Natural killer cell treated with Interleukin-12 subunit alpha and Interleukin-12 subunit beta and Interleukin-15 and Interleukin-18, amount 100 ng/mL, for 72 hours (primary cell): ENCODE results near the gene CHCHD4. TPM values are rescaled to one million over a fixed set of nuclear protein-coding genes. Genes with fewer than 3 reads are reported as not detected.

Experiments used
- ATAC-seq, 2 donors: fragments of 150-1000 bp; cut with Tn5 transposase in 1 of 2; sonication (Bioruptor Pico), chemical (Tn5 transposase) in 1 of 2; 2 replicates each; pipeline ENCODE4 v1.10.0; 2021
- DNase-seq: peaks from one replicate; pipeline ENCODE4 v3.0.0; 2022; ENCODE audit warnings: low spot score
- H3K27ac Mint-ChIP-seq, 2 donors: 1 replicate in 1 of 2; 2 replicates in 1 of 2; pipeline ENCODE4 v1.8.0; 2022; ENCODE audit warnings: mixed read lengths in 2 of 2, mild to moderate bottlenecking in 1 of 2, moderate library complexity in 1 of 2
- H3K27me3 Mint-ChIP-seq, 2 donors: 1 replicate in 1 of 2; 2 replicates in 1 of 2; pipeline ENCODE4 v1.8.0; 2022; ENCODE audit warnings: mixed read lengths in 2 of 2
- H3K36me3 Mint-ChIP-seq: one replicate; pipeline ENCODE4 v1.8.0; 2022; ENCODE audit warnings: mixed read lengths
- H3K4me1 Mint-ChIP-seq, 2 donors: 1 replicate in 1 of 2; 2 replicates in 1 of 2; pipeline ENCODE4 v1.8.0; 2022; ENCODE audit warnings: low read depth in 2 of 2, mixed read lengths in 2 of 2, mild to moderate bottlenecking in 1 of 2
- H3K4me3 Mint-ChIP-seq: one replicate; pipeline ENCODE4 v1.8.0; 2022; ENCODE audit warnings: mixed read lengths
- H3K9me3 Mint-ChIP-seq: 2 replicates; pipeline ENCODE4 v1.8.0; 2022; ENCODE audit warnings: mixed read lengths
- total RNA-seq, 2 donors: library from RNA; stranded (reverse); gene quantifications; one replicate each; pipeline ENCODE4 v1.2.3, GENCODE V29; 2022

Gene CHCHD4
- total RNA-seq, 2 donors from 2014 or later: 13.2 to 14.6 TPM

DNA sequence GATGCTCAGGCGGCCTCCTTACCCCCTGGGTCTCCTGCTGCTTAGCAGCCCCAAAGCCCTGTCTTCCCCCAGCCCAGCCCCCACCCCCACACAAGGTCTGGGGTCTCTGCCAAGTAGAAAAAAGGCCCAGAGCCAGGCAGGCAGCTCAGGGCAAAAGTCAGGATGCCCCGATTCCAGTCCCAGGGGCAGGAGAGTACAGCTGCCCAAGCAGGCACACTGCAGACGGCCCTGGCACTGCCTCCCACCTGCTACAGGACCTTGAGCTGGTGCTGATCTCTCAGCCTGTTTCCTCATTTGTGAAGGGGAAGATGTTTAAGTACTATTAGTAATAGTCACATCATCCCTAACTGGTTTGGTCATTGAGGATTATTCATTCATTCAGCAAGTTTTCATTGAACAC, 12.8 kb upstream of the CHCHD4 start:
- Mint-ChIP-seq H3K9me3 (no peaks in the 10 kb centered on the region), H3K27ac (no peak overlapping the region), H3K4me1 (peaks cover 15 to 22% of the 10 kb centered on the region in 2 donors), H3K36me3 (peaks cover 4% of the 10 kb centered on the region), H3K4me3 (no peak overlapping the region), H3K27me3 (no peaks in the 10 kb centered on the region)
- DNase-seq (no peak), ATAC-seq (no peak)

DNA sequence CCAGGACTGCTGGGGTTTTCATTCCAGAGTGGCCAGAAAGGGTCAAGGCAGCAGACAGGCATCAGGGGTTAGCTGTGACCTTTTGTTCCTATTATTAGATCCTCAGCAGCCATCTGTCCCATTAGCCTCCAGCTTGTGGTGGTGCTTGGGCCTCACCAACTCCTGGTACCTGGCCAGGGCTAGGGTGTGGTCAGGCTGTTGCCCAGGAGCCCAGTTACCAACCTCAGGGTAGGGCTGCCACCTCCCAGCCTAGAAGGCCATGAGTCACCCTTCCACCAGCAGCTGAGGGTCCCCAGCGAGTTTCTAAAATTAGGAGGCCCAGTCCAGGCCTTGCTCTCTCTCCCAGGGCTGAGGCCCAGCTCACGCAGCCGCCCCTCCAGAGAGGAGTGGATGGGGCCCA, 12.3 kb upstream of the CHCHD4 start:
- Mint-ChIP-seq H3K27ac (no peak overlapping the region), H3K4me3 (no peak overlapping the region), H3K4me1 (peaks cover 10 to 17% of the 10 kb centered on the region in 2 donors), H3K36me3 (peaks cover 4% of the 10 kb centered on the region), H3K9me3 (no peaks in the 10 kb centered on the region), H3K27me3 (no peaks in the 10 kb centered on the region)
- DNase-seq (peak; percentile 35), ATAC-seq (no peak)

DNA sequence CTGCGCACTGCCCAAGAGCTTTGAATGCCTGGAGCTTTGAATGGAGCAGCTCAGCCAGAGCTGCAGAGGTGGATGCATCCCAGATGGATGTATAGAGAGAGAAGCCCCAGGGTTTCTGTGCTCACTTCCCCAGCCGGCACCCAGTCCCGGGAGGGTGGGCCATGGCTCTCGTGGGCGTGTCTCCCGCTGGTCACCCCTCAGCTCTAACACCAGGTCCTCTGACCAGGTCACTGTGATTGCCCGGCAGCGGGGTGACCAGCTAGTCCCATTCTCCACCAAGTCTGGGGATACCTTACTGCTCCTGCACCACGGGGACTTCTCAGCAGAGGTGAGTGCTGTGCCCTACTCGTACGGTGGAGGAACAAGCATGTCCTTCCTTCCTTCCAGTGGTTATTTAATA, 10.9 kb upstream of the CHCHD4 start:
- H3K27ac Mint-ChIP-seq: no peak overlapping the region
- DNase-seq: no peak
- peaks cover 0 to 8% of the 10 kb centered on the region in 2 donors for H3K4me1 Mint-ChIP-seq
- no peak for ATAC-seq
- H3K27me3 Mint-ChIP-seq: no peaks in the 10 kb centered on the region
- H3K9me3 Mint-ChIP-seq: no peaks in the 10 kb centered on the region
- H3K4me3 Mint-ChIP-seq: no peak overlapping the region
- peaks cover 9% of the 10 kb centered on the region for H3K36me3 Mint-ChIP-seq

DNA sequence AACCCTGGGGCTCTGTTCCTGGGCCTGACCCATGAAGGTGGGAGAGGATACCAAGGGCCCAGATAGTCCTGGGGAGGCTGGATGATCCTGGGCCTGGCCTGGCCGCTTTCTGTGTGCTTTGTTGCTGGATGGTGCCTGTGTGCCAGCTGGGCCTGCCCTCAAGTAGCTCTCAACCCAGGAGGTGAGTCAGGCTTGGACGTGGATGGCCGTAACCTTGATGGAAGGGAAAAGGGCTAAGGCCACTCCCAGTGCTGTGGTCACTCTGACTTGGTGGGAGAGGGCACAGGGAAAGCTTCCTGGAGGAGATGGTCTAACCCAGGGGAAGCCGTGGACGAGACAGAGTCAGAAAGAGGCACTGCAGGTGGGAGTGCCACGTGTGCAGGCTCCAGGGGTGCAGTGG, 9.6 kb upstream of the CHCHD4 start:
- ATAC-seq (no peak), DNase-seq (no peak)
- peaks cover 0 to 4% of the 10 kb centered on the region in 2 donors for H3K4me1 Mint-ChIP-seq
- no peaks in the 10 kb centered on the region for H3K9me3 Mint-ChIP-seq
- H3K27me3 Mint-ChIP-seq: no peaks in the 10 kb centered on the region
- H3K36me3 Mint-ChIP-seq: peaks cover 15% of the 10 kb centered on the region
- no peak overlapping the region for H3K27ac Mint-ChIP-seq
- H3K4me3 Mint-ChIP-seq: no peak overlapping the region

DNA sequence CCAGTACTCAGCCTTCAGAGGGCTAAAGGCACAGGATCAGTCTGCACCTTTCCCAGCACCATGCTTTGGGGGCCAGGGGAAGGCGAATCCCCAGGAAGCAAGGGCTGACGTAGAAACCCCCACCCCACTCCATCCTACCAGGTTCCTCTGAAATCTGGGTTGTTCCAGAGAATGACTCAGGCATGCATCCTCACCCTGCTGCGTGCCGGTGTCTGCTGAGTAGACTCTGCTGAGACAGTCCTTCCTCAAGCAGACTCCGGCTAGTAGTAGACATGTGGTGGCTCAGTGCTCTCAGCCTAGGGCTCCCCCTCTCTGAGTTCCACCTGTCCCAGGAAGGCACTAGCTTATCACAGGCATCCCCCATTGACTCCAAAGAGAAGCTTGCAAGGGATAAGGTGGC, 9.2 kb upstream of the CHCHD4 start:
- Mint-ChIP-seq H3K4me3 (no peak overlapping the region), H3K4me1 (peaks cover 2 to 4% of the 10 kb centered on the region in 2 donors), H3K9me3 (no peaks in the 10 kb centered on the region), H3K36me3 (peaks cover 17% of the 10 kb centered on the region), H3K27me3 (no peaks in the 10 kb centered on the region), H3K27ac (no peak overlapping the region)
- no peak for ATAC-seq
- DNase-seq: peak; percentile 44

DNA sequence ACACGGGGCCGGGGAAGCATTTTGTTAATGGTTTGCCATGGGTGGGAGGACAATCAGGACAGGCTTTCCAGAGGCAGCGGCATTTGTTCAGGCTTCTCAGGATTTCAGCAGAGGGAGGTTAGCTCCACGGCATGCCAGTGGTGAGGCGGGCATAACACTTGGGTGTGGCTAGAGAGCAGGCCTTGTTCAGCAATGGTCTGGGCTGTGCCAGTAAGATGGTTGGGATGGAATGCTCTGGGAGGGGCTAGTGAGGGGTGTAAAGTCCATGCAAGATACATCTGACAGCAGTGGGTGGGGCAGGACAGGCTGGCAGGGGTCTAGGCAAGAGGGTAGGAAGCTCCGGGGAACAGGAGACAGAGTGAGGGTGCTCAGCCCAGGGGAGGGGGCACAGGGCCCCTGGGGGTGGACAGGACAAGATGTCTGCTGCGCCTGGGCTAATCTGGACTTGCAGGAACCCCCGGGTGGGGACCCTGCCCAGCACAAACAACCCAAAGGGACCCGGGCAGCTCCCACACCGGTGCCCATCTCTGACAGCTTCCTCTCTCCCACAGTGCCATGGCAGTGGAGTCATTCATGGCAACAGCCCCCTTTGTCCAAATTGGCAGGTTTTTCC, 8.6 kb upstream of the CHCHD4 start:
- Mint-ChIP-seq H3K27me3 (no peaks in the 10 kb centered on the region), H3K27ac (no peak overlapping the region), H3K4me1 (peaks cover 7 to 10% of the 10 kb centered on the region in 2 donors), H3K4me3 (no peak overlapping the region), H3K36me3 (peaks cover 22% of the 10 kb centered on the region), H3K9me3 (no peaks in the 10 kb centered on the region)
- ATAC-seq (no peak), DNase-seq (peak; percentile 59)

DNA sequence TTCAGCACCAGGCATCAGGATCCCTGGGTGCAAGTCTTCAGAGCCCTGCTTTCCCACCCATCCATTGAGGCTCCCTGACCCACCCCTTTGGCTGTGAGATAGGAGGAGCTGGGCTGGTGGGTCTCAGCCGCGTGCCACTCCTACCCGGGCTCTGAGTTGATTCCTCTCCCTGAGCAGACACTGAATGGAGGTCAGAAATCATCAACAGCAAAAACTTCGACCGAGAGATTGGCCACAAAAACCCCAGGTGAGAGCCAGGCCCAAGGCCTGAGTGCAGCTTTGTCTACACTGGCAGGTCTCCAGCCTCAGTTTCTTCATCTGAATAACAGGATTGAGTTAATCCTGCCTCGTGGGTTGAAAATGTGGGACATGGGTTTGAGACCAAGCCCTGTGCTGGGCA, 8.0 kb upstream of the CHCHD4 start:
- Mint-ChIP-seq H3K4me3 (no peak overlapping the region), H3K36me3 (peaks cover 25% of the 10 kb centered on the region), H3K27ac (no peak overlapping the region), H3K27me3 (no peaks in the 10 kb centered on the region), H3K9me3 (no peaks in the 10 kb centered on the region), H3K4me1 (peaks cover 13 to 16% of the 10 kb centered on the region in 2 donors)
- ATAC-seq: no peak
- DNase-seq: no peak

DNA sequence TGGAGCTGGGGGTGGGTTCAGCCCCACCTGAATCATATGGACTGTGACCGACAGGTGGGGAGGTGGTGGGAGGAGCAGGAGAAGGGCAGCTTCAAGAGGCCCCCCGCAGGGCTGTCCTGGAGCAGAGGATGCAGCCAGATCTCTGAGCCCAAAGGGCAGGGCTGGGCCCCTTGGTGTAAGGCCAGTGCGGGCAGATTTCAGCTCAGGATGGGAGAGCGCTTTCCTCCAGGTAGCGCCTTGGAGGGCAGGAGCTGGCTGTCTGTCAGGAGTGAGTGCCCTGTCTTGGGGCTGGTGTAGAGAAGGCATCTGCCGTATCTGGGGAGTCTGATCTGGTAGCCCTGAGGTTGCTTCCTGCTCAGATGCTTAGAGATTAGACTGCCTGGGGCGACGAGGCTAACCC, 7.5 kb upstream of the CHCHD4 start:
- ATAC-seq (no peak), DNase-seq (peak; percentile 13)
- no peaks in the 10 kb centered on the region for H3K27me3 Mint-ChIP-seq
- no peak overlapping the region for H3K4me3 Mint-ChIP-seq
- peaks cover 19 to 21% of the 10 kb centered on the region in 2 donors for H3K4me1 Mint-ChIP-seq
- H3K9me3 Mint-ChIP-seq: no peaks in the 10 kb centered on the region
- H3K36me3 Mint-ChIP-seq: peaks cover 25% of the 10 kb centered on the region
- no peak overlapping the region for H3K27ac Mint-ChIP-seq

DNA sequence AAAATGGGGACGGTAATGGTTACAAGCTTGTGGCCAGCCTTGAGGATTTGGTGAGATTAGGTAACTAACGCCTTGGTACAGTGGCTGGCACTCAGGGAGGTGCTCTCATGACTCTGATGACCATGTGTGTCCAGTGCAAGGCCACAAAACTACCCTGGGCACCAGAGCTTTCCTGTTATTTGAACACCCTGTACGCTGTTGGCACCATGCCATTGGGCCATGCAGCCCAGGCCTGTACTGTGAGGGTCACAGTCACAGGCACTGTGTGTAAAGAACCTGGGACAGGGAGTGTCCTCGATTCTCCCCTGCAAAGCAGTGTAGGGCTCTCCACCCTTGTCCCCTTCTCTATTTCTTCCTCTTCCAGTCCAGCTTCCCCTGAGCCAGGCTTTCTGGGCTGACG, 6.5 kb upstream of the CHCHD4 start:
- no peak overlapping the region for H3K4me3 Mint-ChIP-seq
- ATAC-seq (no peak), DNase-seq (peak; percentile 22)
- H3K4me1 Mint-ChIP-seq: peaks cover 27% of the 10 kb centered on the region in 2 donors
- H3K36me3 Mint-ChIP-seq: peaks cover 25% of the 10 kb centered on the region
- H3K27ac Mint-ChIP-seq: no peak overlapping the region
- H3K27me3 Mint-ChIP-seq: no peaks in the 10 kb centered on the region
- H3K9me3 Mint-ChIP-seq: no peaks in the 10 kb centered on the region

DNA sequence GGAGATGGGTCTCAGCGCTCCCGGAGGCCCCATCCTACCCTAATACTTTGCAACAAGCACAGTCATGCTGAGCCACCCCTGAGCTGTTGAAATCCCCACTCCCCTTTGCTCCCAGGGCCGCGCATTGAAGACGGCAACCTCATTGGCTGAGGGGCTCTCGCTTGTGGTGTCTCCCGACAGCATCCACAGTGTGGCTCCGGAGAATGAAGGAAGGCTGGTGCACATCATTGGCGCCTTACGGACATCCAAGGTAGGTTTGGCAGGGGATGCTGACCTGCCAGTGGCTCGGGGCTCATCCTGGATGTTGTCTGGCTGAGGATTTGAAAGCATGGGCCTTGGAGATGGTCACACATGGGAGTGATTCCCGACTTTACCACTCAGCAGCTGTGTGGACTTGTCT, 6.0 kb upstream of the CHCHD4 start:
- peak; percentile 29 for DNase-seq
- no peaks in the 10 kb centered on the region for H3K27me3 Mint-ChIP-seq
- ATAC-seq: no peak
- peaks cover 31% of the 10 kb centered on the region in 2 donors for H3K4me1 Mint-ChIP-seq
- no peak overlapping the region for H3K4me3 Mint-ChIP-seq
- H3K36me3 Mint-ChIP-seq: peaks cover 25% of the 10 kb centered on the region
- no peak overlapping the region for H3K27ac Mint-ChIP-seq
- H3K9me3 Mint-ChIP-seq: no peaks in the 10 kb centered on the region

DNA sequence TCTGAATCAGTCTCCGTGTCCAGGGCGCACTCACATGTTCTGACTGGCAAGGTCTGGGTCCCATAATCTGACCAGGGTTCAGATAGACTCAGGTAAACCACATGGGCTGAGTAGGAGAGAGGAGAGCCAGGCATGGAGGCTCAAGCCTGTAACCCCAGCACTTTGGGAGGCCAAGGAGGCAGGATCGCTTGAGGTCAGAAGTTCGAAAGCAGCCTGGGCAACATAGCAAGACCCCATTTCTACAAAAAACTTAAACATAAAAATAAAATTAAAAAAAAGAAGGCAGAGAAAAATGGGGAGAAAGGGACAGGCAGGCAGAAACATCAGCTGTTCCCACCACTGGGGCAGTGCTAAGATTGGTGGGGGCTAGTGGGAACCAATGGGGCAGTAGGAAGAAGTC, 5.6 kb upstream of the CHCHD4 start:
- no peak for DNase-seq
- H3K27me3 Mint-ChIP-seq: no peaks in the 10 kb centered on the region
- H3K4me3 Mint-ChIP-seq: no peak overlapping the region
- ATAC-seq: no peak
- peaks cover 25% of the 10 kb centered on the region for H3K36me3 Mint-ChIP-seq
- no peaks in the 10 kb centered on the region for H3K9me3 Mint-ChIP-seq
- peaks cover 33 to 36% of the 10 kb centered on the region in 2 donors for H3K4me1 Mint-ChIP-seq
- peak overlapping the region in 1 of 2 donors; percentile 55 for H3K27ac Mint-ChIP-seq

DNA sequence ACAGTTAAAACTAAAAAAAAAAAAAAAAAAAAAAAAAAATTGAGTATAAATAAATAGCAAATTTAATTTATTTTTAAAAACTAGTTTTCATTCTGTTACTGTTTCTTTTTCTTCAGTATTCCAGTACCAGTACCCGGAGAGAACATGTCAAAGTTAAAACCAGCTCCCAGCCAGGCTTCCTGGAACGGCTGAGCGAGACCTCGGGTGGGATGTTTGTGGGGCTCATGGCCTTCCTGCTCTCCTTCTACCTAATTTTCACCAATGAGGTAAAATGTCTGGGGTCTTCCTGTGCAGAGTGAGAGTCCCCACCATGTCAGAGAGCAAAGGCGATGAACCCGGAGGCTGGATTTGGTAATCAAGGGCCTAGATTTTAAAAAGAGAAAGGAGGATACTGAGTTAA, 4.6 kb upstream of the CHCHD4 start:
- ATAC-seq: no peak
- DNase-seq: peak; percentile 28
- Mint-ChIP-seq H3K4me1 (peaks cover 33 to 36% of the 10 kb centered on the region in 2 donors), H3K27me3 (no peaks in the 10 kb centered on the region), H3K27ac (no peak overlapping the region), H3K9me3 (no peaks in the 10 kb centered on the region), H3K36me3 (peaks cover 25% of the 10 kb centered on the region), H3K4me3 (no peak overlapping the region)

DNA sequence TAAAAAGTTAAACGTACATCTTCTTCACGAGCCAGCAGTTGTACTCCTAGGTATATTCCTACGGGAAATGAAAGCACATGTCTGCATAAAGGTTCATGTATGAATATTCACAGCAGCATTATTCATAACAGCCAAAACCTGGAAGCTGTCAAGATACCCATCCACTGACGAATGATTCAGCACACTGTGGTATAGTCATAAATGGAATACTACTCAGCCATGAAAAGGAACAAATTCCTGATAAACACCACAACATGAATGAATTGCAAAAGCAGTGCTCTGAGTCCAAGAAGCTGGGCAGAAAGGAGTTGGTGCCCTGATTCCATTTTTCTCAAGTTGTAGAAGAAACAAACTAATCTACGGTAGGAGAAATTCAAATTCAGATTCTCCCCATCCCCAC, 4.1 kb upstream of the CHCHD4 start:
- Mint-ChIP-seq H3K4me3 (peak overlapping the region; percentile 44), H3K4me1 (peaks cover 37 to 40% of the 10 kb centered on the region in 2 donors), H3K36me3 (peaks cover 25% of the 10 kb centered on the region), H3K9me3 (no peaks in the 10 kb centered on the region), H3K27me3 (no peaks in the 10 kb centered on the region), H3K27ac (peak overlapping the region; percentile 67 to 71)
- ATAC-seq (no peak), DNase-seq (no peak)

DNA sequence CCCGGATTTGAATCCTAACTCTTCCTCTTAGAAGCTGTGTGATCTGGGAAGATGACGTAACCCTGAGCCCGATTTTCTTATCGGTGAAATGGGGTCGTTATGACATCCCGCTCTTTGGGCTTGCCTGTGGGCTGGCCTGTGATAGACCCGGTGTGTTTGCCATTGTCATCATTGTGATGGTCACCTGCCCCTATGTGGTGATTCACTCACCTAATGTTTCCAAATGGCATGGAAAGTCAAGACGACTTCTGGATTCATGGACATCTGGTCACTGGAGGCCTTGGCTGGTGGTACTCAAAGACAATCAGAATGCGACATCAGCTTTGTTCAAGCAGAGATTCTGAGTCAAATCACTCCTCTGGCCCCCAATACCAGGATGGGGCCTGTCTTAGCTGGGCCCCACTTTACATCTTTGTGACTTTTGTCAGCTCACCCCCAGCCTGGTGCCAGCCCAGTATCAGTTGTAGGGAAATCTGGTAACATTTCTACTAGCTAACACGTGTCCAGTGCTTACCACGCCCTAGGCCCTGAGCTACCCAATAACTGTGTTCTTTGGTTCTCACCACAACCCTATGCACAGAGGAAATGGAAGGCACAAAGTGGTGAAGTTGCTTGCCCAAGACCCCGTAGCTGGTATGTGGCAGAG, 3.0 kb upstream of the CHCHD4 start:
- DNase-seq: peak; percentile 56
- Mint-ChIP-seq H3K9me3 (no peaks in the 10 kb centered on the region), H3K27me3 (no peaks in the 10 kb centered on the region), H3K36me3 (peaks cover 21% of the 10 kb centered on the region), H3K4me1 (peaks cover 44 to 49% of the 10 kb centered on the region in 2 donors), H3K4me3 (peak overlapping the region; percentile 20), H3K27ac (peak overlapping the region; percentile 67 to 71)
- no peak for ATAC-seq
